H9 (cell line): Measurements from ENCODE around the gene FAM149A. TPM values are rescaled to one million over a fixed set of nuclear protein-coding genes. Genes with fewer than 3 reads are reported as not detected.
A peak's percentile ranks its signal among the peaks of the same experiment; 100 is the strongest.

Source experiments
- DNase-seq: peaks from one replicate; pipeline ENCODE4 v3.0.0-alpha.2; 2017
- H2AFZ ChIP-seq: one replicate; pipeline ENCODE4 v1.6.1; 2013; ENCODE audit warnings: mild to moderate bottlenecking, low read length, control low read depth, moderate library complexity
- H2AK5ac ChIP-seq: 2 replicates; pipeline ENCODE4 v1.6.1; 2013; ENCODE audit warnings: low read length, control low read depth, mixed read lengths; ENCODE audit not compliant: insufficient read length
- H2BK120ac ChIP-seq: one replicate; pipeline ENCODE4 v1.6.1; 2013; ENCODE audit warnings: low read depth, mild to moderate bottlenecking, low read length, control low read depth, inconsistent platforms; ENCODE audit not compliant: poor library complexity, severe bottlenecking
- H2BK12ac ChIP-seq: 2 replicates; pipeline ENCODE4 v1.6.1; 2013; ENCODE audit warnings: low read length, control low read depth, mixed read lengths, low read depth; ENCODE audit not compliant: insufficient read length
- H2BK15ac ChIP-seq: 2 replicates; pipeline ENCODE4 v1.6.1; 2013; ENCODE audit warnings: low read depth, low read length, control low read depth
- H2BK20ac ChIP-seq: one replicate; pipeline ENCODE4 v1.6.1; 2013; ENCODE audit warnings: low read depth, mild to moderate bottlenecking, low read length, control low read depth, inconsistent platforms; ENCODE audit not compliant: poor library complexity, severe bottlenecking
- H2BK5ac ChIP-seq: 2 replicates; pipeline ENCODE4 v1.6.1; 2013; ENCODE audit warnings: low read length, control low read depth, mixed read lengths; ENCODE audit not compliant: insufficient read length
- H3K14ac ChIP-seq: 2 replicates; pipeline ENCODE4 v1.6.1; 2013; ENCODE audit warnings: low read length, control low read depth; ENCODE audit not compliant: insufficient read depth
- H3K18ac ChIP-seq: 2 replicates; pipeline ENCODE4 v1.6.1; 2013; ENCODE audit warnings: low read depth, mild to moderate bottlenecking, mixed read lengths, low read length, control low read depth; ENCODE audit not compliant: insufficient read length
- H3K23ac ChIP-seq: 2 replicates; pipeline ENCODE4 v1.6.1; 2013; ENCODE audit warnings: low read length, control low read depth, mixed read lengths, low read depth; ENCODE audit not compliant: insufficient read length
- H3K23me2 ChIP-seq: 2 replicates; pipeline ENCODE4 v1.6.1; 2013; ENCODE audit warnings: low read depth, mild to moderate bottlenecking, mixed read lengths, low read length, control low read depth; ENCODE audit not compliant: insufficient read length, poor library complexity, severe bottlenecking
- H3K27ac ChIP-seq: 2 replicates; pipeline ENCODE4 v1.5.1; 2013; ENCODE audit warnings: low read length, control low read depth, mixed read lengths, low read depth; ENCODE audit not compliant: insufficient read length
- H3K27me3 ChIP-seq: 2 replicates; pipeline ENCODE4 v1.6.1; 2013; ENCODE audit warnings: low read length, control low read depth, inconsistent platforms; ENCODE audit not compliant: insufficient read depth
- H3K4ac ChIP-seq: 2 replicates; pipeline ENCODE4 v1.6.1; 2013; ENCODE audit warnings: low read depth, mild to moderate bottlenecking, control low read depth, inconsistent platforms, low read length, moderate library complexity
- H3K4me1 ChIP-seq: 2 replicates; pipeline ENCODE4 v1.6.1; 2013; ENCODE audit warnings: low read length, control low read depth, inconsistent platforms; ENCODE audit not compliant: insufficient read depth
- H3K4me2 ChIP-seq: 2 replicates; pipeline ENCODE4 v1.6.1; 2013; ENCODE audit warnings: low read length, control low read depth, mixed read lengths; ENCODE audit not compliant: insufficient read length, insufficient read depth
- H3K56ac ChIP-seq: 2 replicates; pipeline ENCODE4 v1.6.1; 2013; ENCODE audit warnings: low read depth, mild to moderate bottlenecking, mixed read lengths, low read length, control low read depth; ENCODE audit not compliant: insufficient read length
- H3K79me1 ChIP-seq: 2 replicates; pipeline ENCODE4 v1.6.1; 2013; ENCODE audit warnings: low read depth, mild to moderate bottlenecking, moderate library complexity, low read length, control low read depth, inconsistent platforms; ENCODE audit not compliant: insufficient read depth, poor library complexity, severe bottlenecking
- H3K79me2 ChIP-seq: 2 replicates; pipeline ENCODE4 v1.6.1; 2013; ENCODE audit warnings: low read length, control low read depth, inconsistent platforms; ENCODE audit not compliant: insufficient read depth
- H3K9ac ChIP-seq: 2 replicates; pipeline ENCODE4 v1.6.1; 2013; ENCODE audit warnings: low read length, control low read depth, mixed read lengths; ENCODE audit not compliant: insufficient read length; ENCODE audit errors: extremely low read depth
- H3K9me3 ChIP-seq: one replicate; pipeline ENCODE4 v1.6.1; 2013; ENCODE audit warnings: low read depth, low read length, inconsistent platforms; ENCODE audit not compliant: control insufficient read depth
- H3T11ph ChIP-seq: one replicate; pipeline ENCODE4 v1.6.1; 2013; ENCODE audit warnings: mild to moderate bottlenecking, low read length, control low read depth, inconsistent platforms
- H4K20me1 ChIP-seq: one replicate; pipeline ENCODE4 v1.6.1; 2013; ENCODE audit not compliant: control insufficient read depth, insufficient read length, insufficient read depth
- H4K5ac ChIP-seq: 2 replicates; pipeline ENCODE4 v1.6.1; 2013; ENCODE audit warnings: low read depth, mild to moderate bottlenecking, mixed read lengths, low read length, control low read depth; ENCODE audit not compliant: insufficient read length
- H4K8ac ChIP-seq: replicated peaks from 2 replicates; pipeline ENCODE4 v1.6.1; 2013; ENCODE audit warnings: low read length, control low read depth, mixed read lengths, low read depth; ENCODE audit not compliant: insufficient read length
- H4K91ac ChIP-seq: 2 replicates; pipeline ENCODE4 v1.6.1; 2013; ENCODE audit warnings: low read depth, mild to moderate bottlenecking, moderate library complexity, mixed read lengths, low read length, control low read depth; ENCODE audit not compliant: insufficient read length
- H3K27ac Mint-ChIP-seq, 3 experiments: 2 replicates in 2 of 3; 3 replicates in 1 of 3; pipeline ENCODE4 v1.8.0; 2020 to 2021; ENCODE audit warnings: mixed read lengths in 3 of 3, mild to moderate bottlenecking in 1 of 3, moderate library complexity in 1 of 3
- H3K27me3 Mint-ChIP-seq: 2 replicates; pipeline ENCODE4 v1.8.0; 2021; ENCODE audit warnings: low read depth, mild to moderate bottlenecking, moderate library complexity, mixed read lengths
- H3K36me3 Mint-ChIP-seq, 3 experiments: 2 replicates in 2 of 3; 3 replicates in 1 of 3; pipeline ENCODE4 v1.8.0; 2020 to 2021; ENCODE audit warnings: low read depth in 3 of 3, mixed read lengths in 3 of 3; ENCODE audit not compliant: insufficient read depth in 1 of 3
- H3K4me1 Mint-ChIP-seq, 2 experiments: 2 replicates each; pipeline ENCODE4 v1.8.0; 2020; ENCODE audit warnings: mixed read lengths in 2 of 2
- H3K4me3 Mint-ChIP-seq, 2 experiments: 2 replicates in 1 of 2; 3 replicates in 1 of 2; pipeline ENCODE4 v1.8.0; 2020 to 2021; ENCODE audit warnings: mild to moderate bottlenecking in 2 of 2, mixed read lengths in 2 of 2, moderate library complexity in 1 of 2
- H3K9me3 Mint-ChIP-seq, 2 experiments: 2 replicates in 1 of 2; 3 replicates in 1 of 2; pipeline ENCODE4 v1.8.0; 2020; ENCODE audit warnings: mild to moderate bottlenecking in 2 of 2, mixed read lengths in 2 of 2, moderate library complexity in 1 of 2
- WGBS: extraction: QIAGEN DNeasy Blood & Tissue Kit; methylation state at CpG from one replicate; pipeline ENCODE4 v1.1.7; 2013; ENCODE audit warnings: missing lambda C conversion rate, low lambda C conversion rate, mixed read lengths; ENCODE audit not compliant: insufficient read length; ENCODE audit errors: extremely low coverage; 5-methylcytosine and 5-hydroxymethylcytosine counted together
- total RNA-seq: library from RNA; stranded (reverse); gene quantifications from 2 replicates; pipeline ENCODE4 v1.2.1, GENCODE V29; 2021
- TF ChIP-seq, protein P1 (sequence below): fragments of 200-600 bp; sonication (generic); conservative IDR thresholded peaks from 3 replicates; pipeline ENCODE4 v1.8.0; 2021; ENCODE audit warnings: antibody characterized with exemption, mild to moderate bottlenecking

FAM149A gene
- total RNA-seq, 1 experiment from 2014 or later, result 5.9 TPM

DNA sequence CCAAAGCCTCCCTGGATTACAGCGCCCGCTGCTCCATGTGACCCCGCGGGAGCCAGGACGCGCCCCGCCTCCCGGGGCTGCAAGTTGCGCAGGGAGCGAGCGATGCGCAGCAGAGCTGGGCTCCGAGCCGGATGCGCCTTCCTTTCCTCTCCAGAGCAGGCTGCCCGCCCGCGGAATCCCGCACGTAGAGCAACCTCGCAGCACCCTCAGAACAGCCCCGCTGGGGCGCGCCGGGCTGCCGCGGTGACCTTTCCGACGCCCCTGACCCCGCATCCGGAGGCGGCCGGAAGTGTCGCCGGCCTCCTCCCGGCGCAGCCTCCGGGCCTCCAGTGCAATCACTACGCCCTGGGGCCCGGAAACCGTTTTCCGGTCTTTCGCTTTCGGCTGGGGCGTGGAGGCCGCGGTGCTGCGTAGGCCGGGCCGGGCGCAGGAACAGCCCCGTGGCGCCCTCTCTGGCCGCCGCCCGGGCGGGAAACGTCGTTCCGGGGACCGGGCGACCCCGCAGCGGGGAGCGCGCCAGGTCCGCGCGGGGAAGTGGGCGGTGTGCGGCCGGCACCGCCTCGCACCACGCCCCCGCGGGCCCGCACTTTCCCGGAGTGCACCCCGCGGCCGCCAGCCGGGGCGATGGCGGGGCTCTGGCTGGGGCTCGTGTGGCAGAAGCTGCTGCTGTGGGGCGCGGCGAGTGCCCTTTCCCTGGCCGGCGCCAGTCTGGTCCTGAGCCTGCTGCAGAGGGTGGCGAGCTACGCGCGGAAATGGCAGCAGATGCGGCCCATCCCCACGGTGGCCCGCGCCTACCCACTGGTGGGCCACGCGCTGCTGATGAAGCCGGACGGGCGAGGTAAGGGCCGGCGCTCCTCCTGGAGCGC, 86.9 kb downstream of the FAM149A start, which contains the start of gene CYP4V2:
Gene CYP4V2, plus strand, starts transcription at position 368 of the 866 bp plus-strand sequence. Its CDS starts 257 bp downstream, at position 625.
- peak within 1 kb of the TSS; percentile 75 to 88 (median 85); a peak in 6 of 7 replicates for H3K27ac Mint-ChIP-seq
- DNase-seq, result peak; percentile 75
- Histone ChIP-seq H4K8ac (no peak within 1 kb of the TSS), H3K27me3 (no peaks in the 10 kb centered on the region), H3K4me1 (0 out of 2 replicates have a peak, but pooled peaks cover 5% of the 10 kb centered on the region), H3K4ac (peak within 1 kb of the TSS; percentile 39; the same call in 1 of the 2 replicates), H3K9me3 (no peaks in the 10 kb centered on the region), H3K23me2 (peaks cover 12% of the 10 kb centered on the region), H4K5ac (no peak within 1 kb of the TSS), H3K56ac (no peak within 1 kb of the TSS), H3K4me2 (peak within 1 kb of the TSS; percentile 90), H3K14ac (peak within 1 kb of the TSS; percentile 93), H2AFZ (no peak within 1 kb of the TSS), H3K79me1 (no peaks in the 10 kb centered on the region), H2BK5ac (no peak within 1 kb of the TSS), H4K91ac (no peak within 1 kb of the TSS), H3K23ac (no peak within 1 kb of the TSS), H2BK15ac (peak within 1 kb of the TSS; percentile 26; the same call in 1 of the 2 replicates), H4K20me1 (no peaks in the 10 kb centered on the region), H3K9ac (peak within 1 kb of the TSS; percentile 66), H2AK5ac (no peak within 1 kb of the TSS), H2BK12ac (no peak within 1 kb of the TSS), H3K79me2 (no peaks in the 10 kb centered on the region), H2BK20ac (no peak within 1 kb of the TSS), H3T11ph (no peak within 1 kb of the TSS), H2BK120ac (no peak within 1 kb of the TSS), H3K18ac (peak within 1 kb of the TSS; percentile 82), H3K27ac (no peak within 1 kb of the TSS)
- WGBS, result no CpG with 5 or more reads among the region's 107 CpGs
- peak within 1 kb of the TSS; percentile 80 to 93 for H3K4me3 Mint-ChIP-seq
- TF ChIP-seq, protein P1, sequence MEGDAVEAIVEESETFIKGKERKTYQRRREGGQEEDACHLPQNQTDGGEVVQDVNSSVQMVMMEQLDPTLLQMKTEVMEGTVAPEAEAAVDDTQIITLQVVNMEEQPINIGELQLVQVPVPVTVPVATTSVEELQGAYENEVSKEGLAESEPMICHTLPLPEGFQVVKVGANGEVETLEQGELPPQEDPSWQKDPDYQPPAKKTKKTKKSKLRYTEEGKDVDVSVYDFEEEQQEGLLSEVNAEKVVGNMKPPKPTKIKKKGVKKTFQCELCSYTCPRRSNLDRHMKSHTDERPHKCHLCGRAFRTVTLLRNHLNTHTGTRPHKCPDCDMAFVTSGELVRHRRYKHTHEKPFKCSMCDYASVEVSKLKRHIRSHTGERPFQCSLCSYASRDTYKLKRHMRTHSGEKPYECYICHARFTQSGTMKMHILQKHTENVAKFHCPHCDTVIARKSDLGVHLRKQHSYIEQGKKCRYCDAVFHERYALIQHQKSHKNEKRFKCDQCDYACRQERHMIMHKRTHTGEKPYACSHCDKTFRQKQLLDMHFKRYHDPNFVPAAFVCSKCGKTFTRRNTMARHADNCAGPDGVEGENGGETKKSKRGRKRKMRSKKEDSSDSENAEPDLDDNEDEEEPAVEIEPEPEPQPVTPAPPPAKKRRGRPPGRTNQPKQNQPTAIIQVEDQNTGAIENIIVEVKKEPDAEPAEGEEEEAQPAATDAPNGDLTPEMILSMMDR, result peak; percentile 54
- H3K4me1 Mint-ChIP-seq, result peaks cover 30 to 31% of the 10 kb centered on the region in 2 experiments
- no peaks in the 10 kb centered on the region; the same call in 1 of the 2 replicates for H3K27me3 Mint-ChIP-seq
- peaks cover 0 to 4% (median 4%) of the 10 kb centered on the region in 3 experiments; a peak in 3 of 7 replicates for H3K36me3 Mint-ChIP-seq
- no peaks in the 10 kb centered on the region; a peak in 1 of 5 replicates for H3K9me3 Mint-ChIP-seq
